Thyroid gland (tissue), 4 donors: ENCODE data around the gene KCNQ1. TPM values are rescaled to one million over a fixed set of nuclear protein-coding genes. Genes with fewer than 3 reads are reported as not detected.

ENCODE experiments used
- DNase-seq, 2 donors: peaks; one replicate each; pipeline ENCODE4 v3.0.0-alpha.2; 2019
- H3K27ac ChIP-seq, 3 donors: fragments of 200-600 bp; sonication (generic); 1 replicate in 2 of 3; 2 replicates in 1 of 3; pipeline ENCODE4 v1.5.1; 2016 to 2019; ENCODE audit warnings: mild to moderate bottlenecking in 1 of 3, moderate library complexity in 1 of 3
- H3K27me3 ChIP-seq: fragments of 200-600 bp; sonication (generic); one replicate; pipeline ENCODE4 v1.5.1; 2019
- H3K36me3 ChIP-seq, 2 donors: fragments of 200-600 bp; sonication (generic); one replicate each; pipeline ENCODE4 v1.5.1; 2016 to 2019
- H3K4me1 ChIP-seq, 2 donors: fragments of 200-600 bp; sonication (generic); one replicate each; pipeline ENCODE4 v1.5.1; 2017 to 2019
- H3K4me3 ChIP-seq, 3 donors: fragments of 200-600 bp; sonication (generic); replicated peaks in 1 of 3; 1 replicate in 2 of 3; 2 replicates in 1 of 3; pipeline ENCODE4 v1.5.1; 2016; ENCODE audit warnings: mild to moderate bottlenecking in 1 of 3
- H3K9me3 ChIP-seq: fragments of 200-600 bp; sonication (generic); one replicate; pipeline ENCODE4 v1.5.1; 2017
- CTCF ChIP-seq, 6 experiments: fragments of 200-600 bp in 3 of 6; fragments of 450-650 bp in 3 of 6; sonication (generic) in 3 of 6; IDR thresholded peaks; one replicate each; pipeline ENCODE4 v1.5.1; 2016 to 2019; ENCODE audit warnings: antibody characterized with exemption in 6 of 6, mild to moderate bottlenecking in 2 of 6, inconsistent platforms in 1 of 6, moderate library complexity in 1 of 6
- POLR2A ChIP-seq, 2 donors: fragments of 450-650 bp; IDR thresholded peaks; one replicate each; pipeline ENCODE4 v1.6.1; 2017; ENCODE audit warnings: antibody characterized with exemption in 2 of 2, mild to moderate bottlenecking in 2 of 2, moderate library complexity in 1 of 2
- WGBS, 2 donors: methylation state at CpG; one replicate each; pipeline ENCODE4 v1.1.5; 2017; 5-methylcytosine and 5-hydroxymethylcytosine counted together
- intact Hi-C: fragments of 100-400 bp; cut with DNase I; formaldehyde crosslinking; loops from one replicate; pipeline ENCODE4 v1.15.1; 2023
- total RNA-seq, 4 donors: library from RNA; depleted of rRNA; stranded (reverse); fragments of >200 nt; gene quantifications; one replicate each; pipeline ENCODE4 v1.2.3, GENCODE V29; 2016

Gene KCNQ1
- total RNA-seq, 4 donors from 2014 or later: 51.3 to 103 (median 97.8) TPM

GRCh38 chr11:2732261-2732939 is 287.6 kb downstream of the KCNQ1 start:
- WGBS, 2 donors: 91% methylated on average over 26 to 31 of the region's 32 CpGs
- H3K27ac ChIP-seq: no peak overlapping the region
- no peaks in the 10 kb centered on the region for H3K4me1 ChIP-seq
- DNase-seq: no peak
- H3K4me3 ChIP-seq: no peak overlapping the region
- H3K27me3 ChIP-seq: no peaks in the 10 kb centered on the region
- no peaks in the 10 kb centered on the region for H3K9me3 ChIP-seq
- intact Hi-C loops: no loop called here
- no peak for TF ChIP-seq CTCF (IDR thresholded peaks at IDR 0.05)
- no peak for TF ChIP-seq POLR2A (IDR thresholded peaks at IDR 0.05)
- H3K36me3 ChIP-seq: no peaks in the 10 kb centered on the region

GRCh38 chr11:2732940-2733628 is 288.3 kb downstream of the KCNQ1 start:
- H3K27ac ChIP-seq: no peak overlapping the region
- WGBS, 2 donors: 85 to 91% methylated on average over 11 of the region's 12 CpGs
- intact Hi-C loops: no loop called here

GRCh38 chr11:2734181-2735052 is 289.6 kb downstream of the KCNQ1 start:
- TF ChIP-seq POLR2A (IDR thresholded peaks at IDR 0.05) (no peak), CTCF (IDR thresholded peaks at IDR 0.05) (no peak)
- DNase-seq: no peak
- 84 to 85% methylated on average over 22 to 23 of the region's 32 CpGs for WGBS, 2 donors
- Histone ChIP-seq H3K4me3 (no peak overlapping the region), H3K36me3 (no peaks in the 10 kb centered on the region), H3K27ac (no peak overlapping the region), H3K27me3 (no peaks in the 10 kb centered on the region), H3K4me1 (no peaks in the 10 kb centered on the region), H3K9me3 (no peaks in the 10 kb centered on the region)
- intact Hi-C loops: no loop called here

More at GRCh38 chr11:2732940-2733628, 288.3 kb downstream of the KCNQ1 start:
- H3K36me3 ChIP-seq: no peaks in the 10 kb centered on the region
- H3K4me3 ChIP-seq: no peak overlapping the region
- H3K4me1 ChIP-seq: no peaks in the 10 kb centered on the region
- no peak for DNase-seq
- TF ChIP-seq POLR2A (IDR thresholded peaks at IDR 0.05) (no peak), CTCF (IDR thresholded peaks at IDR 0.05) (no peak)
- H3K27me3 ChIP-seq: no peaks in the 10 kb centered on the region
- H3K9me3 ChIP-seq: no peaks in the 10 kb centered on the region

GRCh38 chr11:2735053-2735589 is 290.3 kb downstream of the KCNQ1 start:
- WGBS, 2 donors: 79 to 92% methylated on average over 9 of the region's 12 CpGs
- H3K4me3 ChIP-seq: no peak overlapping the region
- no peaks in the 10 kb centered on the region for H3K4me1 ChIP-seq
- intact Hi-C loops: no loop called here
- no peak overlapping the region for H3K27ac ChIP-seq
- H3K9me3 ChIP-seq: no peaks in the 10 kb centered on the region
- no peak for TF ChIP-seq CTCF (IDR thresholded peaks at IDR 0.05)
- no peak for TF ChIP-seq POLR2A (IDR thresholded peaks at IDR 0.05)
- H3K36me3 ChIP-seq: no peaks in the 10 kb centered on the region
- no peak for DNase-seq
- no peaks in the 10 kb centered on the region for H3K27me3 ChIP-seq
